GM18873 (cell line): Measurements from ENCODE around the gene DSTN.

ENCODE experiments used
- ATAC-seq: cut with Tn5 transposase; IDR thresholded peaks from one replicate; pipeline ENCODE4 v1.9.1; 2021; ENCODE audit warnings: mild to moderate bottlenecking, moderate library complexity, moderate number of reproducible peaks; ENCODE audit not compliant: unreplicated experiment, low FRiP score

DSTN gene

GRCh38 chr20:17543531-17544131, 26.2 kb upstream of the DSTN start:
- no peak for ATAC-seq

GRCh38 chr20:17545127-17545526, 24.7 kb upstream of the DSTN start:
- ATAC-seq, result no peak

- no peak for ATAC-seq
These were observed 20.7 kb upstream of the DSTN start for GRCh38 chr20:17549131-17549530.

- no peak for ATAC-seq
These were observed 14.8 kb upstream of the DSTN start for GRCh38 chr20:17555106-17555505.

GRCh38 chr20:17556837-17557674, 12.8 kb upstream of the DSTN start:
- ATAC-seq, result no peak

- ATAC-seq, result no peak
These were observed 12.2 kb upstream of the DSTN start for GRCh38 chr20:17557675-17558006.

GRCh38 chr20:17558154-17558940, 11.5 kb upstream of the DSTN start:
- ATAC-seq, result no peak

GRCh38 chr20:17558941-17559304, 11.0 kb upstream of the DSTN start:
- ATAC-seq, result no peak

- no peak for ATAC-seq
These were observed 10.5 kb upstream of the DSTN start for GRCh38 chr20:17559338-17559737.

- ATAC-seq, result no peak
These were observed 9.4 kb upstream of the DSTN start for GRCh38 chr20:17560344-17561074.

- no peak for ATAC-seq
These were observed 7.0 kb upstream of the DSTN start for GRCh38 chr20:17562804-17563305.

- ATAC-seq, result no peak
These were observed 4.6 kb upstream of the DSTN start for GRCh38 chr20:17565169-17565845.

- no peak for ATAC-seq
These were observed 3.5 kb upstream of the DSTN start for GRCh38 chr20:17566345-17566744.

- ATAC-seq, result no peak
These were observed 1.7 kb upstream of the DSTN start for GRCh38 chr20:17568045-17568788.

- no peak for ATAC-seq
These were observed 828 bp upstream of the DSTN start for GRCh38 chr20:17568972-17569521.

- ATAC-seq, result peak; percentile 16
These were observed 675 bp downstream of the DSTN start for GRCh38 chr20:17570347-17571152.

- ATAC-seq, result no peak
These were observed 1.3 kb downstream of the DSTN start for GRCh38 chr20:17571153-17571527.

GRCh38 chr20:17572034-17572638, 2.3 kb downstream of the DSTN start:
- no peak for ATAC-seq
